HG02610 (cell line): ENCODE results near the gene STK38L.
A peak's percentile ranks its signal among the peaks of the same experiment; 100 is the strongest.

Source experiments
- ATAC-seq: cut with Tn5 transposase; IDR thresholded peaks from one replicate; pipeline ENCODE4 v1.9.1; 2021; ENCODE audit warnings: mild to moderate bottlenecking, moderate library complexity; ENCODE audit not compliant: unreplicated experiment

The STK38L gene

DNA sequence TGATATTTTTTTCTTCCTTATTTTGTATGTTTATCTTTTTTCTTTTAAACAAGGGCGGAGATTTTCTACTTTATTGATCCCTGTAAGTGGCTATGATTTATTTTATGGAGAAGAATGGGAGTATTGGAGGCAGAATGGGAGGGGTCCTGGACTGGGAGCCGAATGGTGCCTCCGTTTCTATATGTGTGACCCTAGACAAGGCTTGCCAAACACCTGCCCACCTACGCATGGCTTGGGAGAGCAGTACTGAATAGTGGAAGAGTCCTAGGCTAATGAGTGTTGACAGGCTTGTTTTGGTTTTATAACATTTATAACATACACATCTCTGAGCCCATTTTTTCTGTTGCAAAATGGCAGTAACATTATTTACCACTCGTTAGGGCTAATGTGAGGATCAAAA is 29.0 kb downstream of the STK38L start:
- ATAC-seq: no peak

DNA sequence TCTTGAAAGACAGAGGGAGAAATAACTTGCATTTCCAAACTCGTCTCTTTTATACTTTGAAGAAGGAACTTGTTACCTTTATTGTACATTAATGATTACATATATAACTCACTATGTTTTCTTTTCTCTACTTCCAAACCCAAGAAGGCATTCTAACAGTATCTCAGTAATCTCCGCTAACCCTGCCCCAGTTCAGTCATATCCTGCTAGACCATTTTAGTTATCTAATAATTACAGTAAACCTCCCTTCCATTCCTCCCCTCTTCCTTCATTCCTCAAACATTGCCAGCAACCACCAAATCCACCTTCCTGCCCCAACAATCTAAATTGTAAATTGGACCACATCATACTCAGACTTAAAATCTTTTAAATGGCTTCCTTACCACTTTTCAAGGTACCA is 30.6 kb downstream of the STK38L start:
- ATAC-seq: no peak

- ATAC-seq: no peak
Measured at GRCh38 chr12:27276275-27276674, 32.2 kb downstream of the STK38L start.

DNA sequence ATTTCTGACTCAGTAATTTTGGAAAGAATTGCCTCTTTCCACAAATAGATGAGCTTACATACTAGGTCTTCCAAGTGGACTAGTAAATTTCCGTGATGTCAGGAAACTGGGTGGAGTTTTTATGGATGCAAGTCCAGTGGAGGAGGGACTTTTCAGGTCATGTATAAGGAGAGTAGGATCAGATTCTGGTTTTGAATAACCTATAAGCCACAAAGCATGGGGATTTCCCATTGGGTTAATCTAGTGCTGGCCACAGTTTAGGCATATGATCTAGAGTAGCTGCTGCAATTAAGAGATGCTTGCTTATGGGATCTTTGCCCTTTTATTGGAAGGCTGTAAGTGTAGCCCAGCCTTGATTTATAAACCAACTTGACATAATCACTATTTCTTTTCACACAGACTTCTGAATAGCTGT is 33.8 kb downstream of the STK38L start:
- ATAC-seq: peak; percentile 89

DNA sequence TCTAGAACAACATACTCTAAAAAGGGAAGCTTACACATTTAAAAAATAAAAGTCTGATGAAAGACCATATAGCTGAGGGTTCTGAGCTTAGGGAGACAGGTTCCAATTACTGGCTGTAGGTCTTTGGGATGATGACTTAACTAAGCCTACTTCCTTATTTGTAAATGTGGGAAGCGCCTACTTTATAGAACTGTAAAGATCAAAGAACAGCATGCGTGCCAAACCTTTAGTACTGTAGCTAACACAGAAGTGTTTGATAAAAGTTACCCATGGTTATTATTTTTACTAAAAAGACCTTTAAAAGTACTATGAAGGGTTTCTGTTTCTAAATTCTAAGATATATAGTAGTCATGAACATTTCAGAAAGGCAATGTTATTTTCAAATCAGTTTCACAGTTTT is 35.7 kb downstream of the STK38L start:
- ATAC-seq: no peak

DNA sequence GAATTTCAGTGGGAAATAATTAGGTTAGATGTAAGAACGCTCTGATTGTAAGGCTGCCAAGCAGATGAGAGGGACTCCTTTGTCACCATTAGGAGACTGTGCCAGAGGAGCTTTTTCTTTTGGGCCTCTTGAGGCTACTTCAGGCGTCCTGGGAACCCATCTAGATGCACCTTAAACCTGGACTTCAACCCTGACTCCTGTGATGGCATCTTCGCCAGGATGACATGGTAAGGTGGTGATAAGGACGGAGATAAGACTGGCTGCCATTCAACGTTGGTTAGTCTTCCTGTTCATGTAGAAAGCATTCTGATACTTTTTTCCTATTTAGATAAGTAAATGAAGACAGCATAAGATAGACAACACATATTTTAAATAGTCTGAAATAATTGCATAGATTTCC is 36.3 kb downstream of the STK38L start:
- ATAC-seq: no peak

DNA sequence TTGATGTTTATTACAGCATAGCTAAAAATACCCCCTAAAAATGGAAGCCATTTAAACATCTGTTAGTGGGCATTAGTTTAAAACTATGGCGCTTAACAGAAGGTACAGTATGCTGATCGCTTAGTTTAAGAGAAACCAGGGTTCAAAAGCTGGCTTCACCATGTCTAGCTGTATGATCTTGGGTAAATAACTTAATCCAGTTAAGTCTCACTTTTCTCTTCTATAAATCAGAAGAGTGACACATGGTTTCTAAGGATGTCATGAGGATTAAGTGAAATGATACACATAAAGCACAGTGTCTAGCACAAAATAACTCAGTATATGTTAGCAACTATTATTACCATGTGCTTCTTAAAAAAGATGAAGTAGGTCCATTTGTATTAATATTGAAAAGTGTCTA is 38.7 kb downstream of the STK38L start:
- no peak for ATAC-seq

- no peak for ATAC-seq
Measured at GRCh38 chr12:27284021-27284420, 39.9 kb downstream of the STK38L start.

DNA sequence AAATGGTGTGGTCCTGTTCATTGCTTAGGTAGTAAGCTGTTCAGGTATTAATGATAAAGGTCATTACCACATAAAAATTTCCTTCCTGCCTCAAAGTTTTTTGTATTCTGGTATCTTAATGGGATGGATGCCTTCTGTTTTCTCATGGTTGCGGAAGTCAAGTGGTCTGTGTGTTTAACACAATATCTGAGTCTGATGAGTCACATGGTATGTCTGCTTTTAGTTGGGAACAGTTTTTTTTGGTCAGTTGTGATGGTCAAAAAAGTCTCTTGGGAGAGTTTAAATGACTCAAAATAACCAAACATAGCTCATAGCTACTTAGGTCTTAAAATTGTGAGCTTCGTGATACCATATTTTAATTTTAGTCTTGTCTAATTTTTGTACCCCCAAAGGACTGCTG is 40.7 kb downstream of the STK38L start:
- ATAC-seq: peak; percentile 82

DNA sequence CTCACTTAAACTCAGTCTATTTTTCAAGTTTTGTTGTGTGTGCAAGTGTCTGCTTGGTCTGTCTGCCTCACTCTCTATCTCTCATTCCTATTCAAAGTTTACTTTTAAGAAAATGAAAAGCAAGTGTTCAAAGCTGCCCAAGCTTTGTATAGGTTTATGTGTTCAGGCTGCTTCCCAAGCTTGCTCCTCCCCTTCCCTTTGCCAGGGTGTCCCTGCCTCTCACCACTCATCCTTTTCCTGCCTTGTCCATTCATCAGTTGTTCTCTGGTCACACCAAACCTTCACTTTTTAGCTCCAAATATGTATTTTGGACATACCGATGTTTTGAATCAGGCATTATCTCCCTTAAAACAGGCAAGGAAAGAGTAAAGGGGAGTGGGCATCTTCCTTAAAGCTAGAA is 41.3 kb downstream of the STK38L start:
- no peak for ATAC-seq

GRCh38 chr12:27289414-27289813 is 45.3 kb downstream of the STK38L start:
- no peak for ATAC-seq

DNA sequence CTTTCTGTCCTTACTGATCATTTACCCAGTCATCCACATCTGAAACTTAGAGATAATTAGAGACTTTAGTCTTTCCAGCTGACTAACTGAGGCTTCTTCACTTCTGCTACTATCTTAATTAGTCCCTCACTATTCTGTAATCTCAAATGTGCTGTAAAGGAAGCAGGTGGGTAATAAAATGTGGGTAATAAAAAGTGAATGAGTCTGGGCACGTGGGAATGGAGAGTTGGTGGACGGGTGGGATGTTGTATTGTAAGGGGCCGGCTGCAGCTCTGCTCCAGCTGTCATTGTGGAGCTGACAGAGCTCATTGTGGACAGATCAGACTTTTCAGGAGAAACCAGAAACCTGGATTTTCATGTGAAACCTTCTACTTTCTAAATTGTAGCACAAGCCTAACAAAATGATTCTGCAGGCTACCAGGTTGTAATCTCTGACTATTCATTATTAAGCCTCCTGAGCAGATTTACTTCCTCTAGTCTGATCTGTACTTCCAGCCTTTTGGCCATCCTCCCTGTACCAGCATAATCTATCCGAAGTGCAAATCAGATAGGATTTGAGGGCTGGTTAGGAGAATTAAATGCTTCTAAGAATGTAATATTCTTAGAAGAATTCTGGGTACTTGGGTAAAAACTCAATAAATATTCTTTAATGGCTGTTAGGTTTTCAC is 46.5 kb downstream of the STK38L start:
- ATAC-seq: no peak

- no peak for ATAC-seq
Measured at GRCh38 chr12:27291862-27292261, 47.8 kb downstream of the STK38L start.

DNA sequence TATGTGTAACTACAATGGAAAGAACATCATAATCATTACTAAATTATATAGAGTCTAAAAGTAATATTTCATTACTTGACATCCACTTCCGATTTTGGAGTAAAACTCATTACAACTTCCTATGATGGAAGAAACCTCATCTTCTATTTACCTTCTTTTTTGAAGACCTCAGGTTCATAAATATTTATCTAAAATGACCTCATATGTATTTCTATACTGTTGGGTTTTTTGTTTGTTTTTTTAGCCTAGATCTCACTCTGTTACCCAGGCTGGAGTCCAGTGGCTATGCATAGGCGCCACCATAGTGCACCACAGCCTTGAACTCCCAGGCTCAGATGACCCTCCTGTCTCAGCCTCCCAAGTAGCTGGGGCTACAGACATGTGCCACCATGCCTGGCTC is 48.6 kb downstream of the STK38L start:
- no peak for ATAC-seq

GRCh38 chr12:27293463-27293862 is 49.4 kb downstream of the STK38L start:
- no peak for ATAC-seq

- no peak for ATAC-seq
Measured at GRCh38 chr12:27296674-27297073, 52.6 kb downstream of the STK38L start.

- no peak for ATAC-seq
Measured at GRCh38 chr12:27297566-27297965, 53.5 kb downstream of the STK38L start.

DNA sequence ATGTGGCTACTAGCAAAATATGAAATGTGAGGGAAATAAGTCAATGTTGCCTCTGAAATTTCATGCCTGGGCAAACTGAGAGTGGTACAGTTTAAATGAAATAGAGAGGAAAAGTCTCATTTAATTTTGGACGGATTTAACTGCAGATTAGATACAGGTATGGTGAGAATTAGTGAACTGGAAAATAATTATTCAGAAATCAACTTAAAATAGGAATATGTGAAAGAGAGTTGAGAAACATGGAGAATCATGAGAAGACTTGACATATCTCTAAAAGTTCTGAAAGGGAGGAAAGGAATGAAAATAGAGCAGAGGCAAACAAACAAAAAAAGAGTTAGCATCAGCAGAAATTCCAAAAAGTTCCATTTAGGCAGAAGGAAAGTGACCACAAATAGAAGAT is 55.0 kb downstream of the STK38L start:
- no peak for ATAC-seq

GRCh38 chr12:27300226-27300625 is 56.1 kb downstream of the STK38L start:
- no peak for ATAC-seq

DNA sequence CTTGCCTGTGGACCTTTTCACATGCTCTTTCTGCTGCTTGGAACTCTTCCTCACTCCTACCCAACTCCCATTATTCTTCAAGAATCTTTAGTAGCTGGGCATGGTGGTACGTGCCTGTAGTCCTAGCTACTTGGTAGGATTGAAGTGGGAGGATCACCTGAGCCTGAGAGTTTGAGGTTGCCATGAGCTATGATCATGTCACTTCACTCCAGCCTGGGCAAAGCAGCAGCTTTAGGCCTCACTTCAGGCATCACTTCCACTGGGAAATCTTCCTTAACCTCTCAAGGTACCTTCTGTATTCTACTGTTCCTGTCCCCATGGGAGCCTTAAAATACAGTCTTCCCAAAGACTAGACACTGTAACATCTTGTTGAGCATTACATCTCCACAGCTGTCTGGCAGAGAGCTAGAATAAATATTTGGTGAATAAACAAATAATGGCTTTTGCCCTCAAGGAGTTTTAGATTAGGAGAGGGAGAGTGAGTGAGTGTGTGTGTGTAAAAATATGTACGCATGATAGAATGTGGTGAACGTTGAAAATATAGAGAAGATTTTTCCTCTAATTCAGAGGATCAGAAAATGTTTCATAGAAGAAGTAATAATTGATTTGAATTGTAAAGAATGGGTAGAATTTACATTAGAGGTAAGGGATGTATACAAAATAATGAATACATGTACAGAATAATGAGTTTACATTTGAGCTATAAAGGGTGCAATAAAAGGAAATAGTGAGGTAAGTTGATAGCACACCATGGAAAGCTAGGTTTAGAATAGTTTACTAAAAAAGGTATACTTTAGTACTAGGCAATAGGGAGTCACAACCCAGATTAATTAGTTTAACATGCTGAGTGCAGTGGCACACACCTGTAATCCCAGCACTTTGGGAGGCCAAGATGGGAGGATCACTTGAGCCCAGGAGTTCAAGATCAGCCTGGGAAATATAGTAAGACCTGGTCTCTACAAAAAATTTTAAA is 59.3 kb downstream of the STK38L start:
- no peak for ATAC-seq

GRCh38 chr12:27304856-27305255 is 60.8 kb downstream of the STK38L start:
- ATAC-seq: no peak
